Right kidney (tissue), 1 donor: ENCODE measurements around the gene SLC35E3.

Experiments used
- DNase-seq: peaks from one replicate; pipeline ENCODE4 v3.0.0-alpha.2; 2016

SLC35E3 gene

DNA sequence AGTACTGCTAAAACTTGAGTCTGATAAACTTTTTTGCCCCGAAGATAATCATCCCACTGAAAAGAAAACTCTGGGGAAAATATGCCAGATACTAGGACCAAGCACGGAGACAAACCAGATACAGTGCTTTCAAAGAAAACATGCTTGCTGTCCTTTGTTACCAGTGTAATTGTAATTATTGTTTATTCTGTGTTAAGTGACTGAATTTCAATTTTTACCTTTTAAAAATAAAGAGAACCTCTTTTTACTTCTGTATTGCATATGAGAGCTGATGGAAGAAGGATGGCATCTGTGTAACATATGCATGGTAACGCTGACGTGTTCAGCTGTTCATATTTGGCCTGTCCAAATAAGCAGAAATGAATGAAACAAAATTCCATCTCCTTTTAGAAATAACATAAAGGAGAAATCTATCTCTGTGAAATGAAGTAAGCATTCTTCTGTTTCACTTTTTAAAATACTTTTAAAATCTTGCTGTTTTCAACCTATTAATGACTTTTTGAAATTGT lies 22.5 kb downstream of the SLC35E3 start:
- no peak for DNase-seq

DNA sequence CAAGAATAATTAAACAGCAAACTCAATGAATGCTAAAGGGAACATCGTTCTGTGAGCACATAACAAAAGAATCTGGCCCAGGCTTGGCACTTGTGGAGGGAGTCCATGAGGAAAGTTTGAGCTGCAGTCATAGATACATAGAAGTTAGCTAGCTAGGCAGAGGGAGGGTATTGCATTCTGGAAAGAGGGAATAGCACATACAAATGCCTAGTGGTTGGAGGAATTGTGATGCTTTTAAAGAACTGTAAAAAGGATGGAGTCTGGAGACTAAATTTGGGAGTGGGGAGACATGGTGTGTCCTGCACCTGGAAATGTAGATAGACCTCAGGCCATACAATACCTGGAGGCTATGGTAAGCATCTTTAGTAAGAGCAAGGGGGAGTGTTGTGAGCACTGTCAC lies 24.0 kb downstream of the SLC35E3 start:
- DNase-seq = no peak

DNA sequence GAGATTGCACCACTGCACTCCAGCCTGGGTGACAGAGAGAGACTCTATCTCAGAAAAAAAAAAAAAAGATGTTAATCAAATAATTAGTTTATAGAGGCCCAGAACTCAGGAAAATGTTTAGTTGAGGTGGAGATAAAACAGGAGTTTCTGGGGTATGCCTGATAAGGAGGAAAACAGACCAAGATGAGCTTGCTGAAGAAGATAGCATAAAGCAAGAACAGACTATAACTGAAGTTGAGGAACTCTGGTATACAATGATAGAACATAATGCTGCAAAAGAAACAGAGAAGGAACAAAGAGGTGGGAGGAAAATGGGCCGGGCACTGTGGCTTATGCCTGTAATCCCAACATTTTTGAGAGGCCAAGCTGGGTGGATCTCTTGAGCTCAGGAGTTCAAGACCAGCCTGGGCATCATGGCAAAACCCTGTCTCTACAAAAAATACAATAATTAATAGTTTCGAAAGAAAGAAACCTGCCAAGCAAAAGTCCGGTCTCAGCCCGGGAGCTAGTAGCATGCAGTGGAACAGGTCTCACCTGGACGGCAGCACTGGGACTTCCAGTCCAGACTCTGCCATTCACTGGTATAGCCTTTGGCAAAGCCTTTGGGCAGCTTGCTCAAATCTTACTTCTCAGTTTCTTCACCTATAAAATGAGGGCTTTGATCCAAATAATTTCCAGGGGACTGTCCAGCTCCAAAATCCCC lies 25.4 kb downstream of the SLC35E3 start:
- no peak for DNase-seq

DNA sequence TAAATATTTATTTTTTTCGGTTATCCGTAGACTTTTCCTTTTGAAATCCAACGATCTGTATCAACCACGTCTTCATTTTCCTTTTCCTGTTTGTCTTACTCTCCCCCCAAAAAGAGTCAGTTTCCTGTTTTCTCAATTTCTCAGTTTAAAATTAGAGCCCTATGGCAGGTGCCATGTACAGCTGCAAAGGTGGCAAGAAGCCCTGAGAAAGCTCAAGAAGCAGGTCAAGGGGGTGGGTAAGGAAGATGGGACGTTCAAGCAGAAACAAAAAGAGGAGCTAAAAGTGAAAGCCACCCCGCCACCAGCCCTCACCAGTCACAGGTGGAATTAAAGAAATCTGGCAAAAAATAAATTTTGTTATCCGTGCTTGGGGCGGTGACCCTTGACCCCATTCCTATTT lies 26.7 kb downstream of the SLC35E3 start:
- DNase-seq = no peak

DNA sequence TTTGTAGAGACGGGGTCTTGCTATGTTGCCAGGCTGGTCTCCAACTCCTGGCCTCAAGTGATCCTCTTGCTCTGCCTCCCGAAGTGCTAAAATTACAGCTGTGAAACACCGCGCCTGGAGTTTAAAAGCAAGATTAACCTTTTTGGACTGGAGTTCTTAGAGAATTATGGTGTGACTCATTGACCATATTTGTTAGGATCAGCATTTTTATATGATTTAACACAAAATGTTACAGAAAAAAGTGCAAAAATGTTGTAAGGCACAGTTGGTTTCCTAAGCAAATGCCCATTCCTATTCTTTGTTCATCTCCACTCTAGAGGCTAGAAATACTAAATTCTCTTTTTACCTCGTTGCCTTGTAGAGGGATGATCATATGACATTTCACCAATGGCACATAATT lies 27.6 kb downstream of the SLC35E3 start:
- DNase-seq = no peak

DNA sequence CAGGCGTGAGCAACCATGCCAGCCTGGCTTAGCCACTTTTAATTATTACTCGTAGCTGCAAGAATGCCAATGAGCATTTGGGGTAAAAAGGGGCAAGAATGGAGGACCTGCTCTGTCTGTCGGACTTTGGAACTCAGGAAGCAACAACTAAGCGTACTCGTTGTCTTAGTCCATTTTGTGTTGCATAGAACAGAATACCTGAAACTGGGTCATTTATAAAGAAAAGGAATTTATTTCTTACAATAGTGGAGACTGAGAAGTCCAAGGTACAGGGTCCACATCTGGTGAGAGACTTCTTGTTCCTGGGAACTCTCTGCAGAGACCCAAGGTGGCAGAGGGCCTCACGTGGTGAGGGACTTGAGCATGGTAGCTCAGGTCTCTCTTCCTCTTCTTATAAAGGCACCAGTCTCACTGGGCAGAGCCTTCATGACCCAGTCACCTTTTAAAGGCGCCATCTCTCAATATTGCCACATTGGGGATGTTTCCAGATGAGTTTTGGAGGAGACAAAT lies 29.2 kb downstream of the SLC35E3 start:
- DNase-seq = no peak

DNA sequence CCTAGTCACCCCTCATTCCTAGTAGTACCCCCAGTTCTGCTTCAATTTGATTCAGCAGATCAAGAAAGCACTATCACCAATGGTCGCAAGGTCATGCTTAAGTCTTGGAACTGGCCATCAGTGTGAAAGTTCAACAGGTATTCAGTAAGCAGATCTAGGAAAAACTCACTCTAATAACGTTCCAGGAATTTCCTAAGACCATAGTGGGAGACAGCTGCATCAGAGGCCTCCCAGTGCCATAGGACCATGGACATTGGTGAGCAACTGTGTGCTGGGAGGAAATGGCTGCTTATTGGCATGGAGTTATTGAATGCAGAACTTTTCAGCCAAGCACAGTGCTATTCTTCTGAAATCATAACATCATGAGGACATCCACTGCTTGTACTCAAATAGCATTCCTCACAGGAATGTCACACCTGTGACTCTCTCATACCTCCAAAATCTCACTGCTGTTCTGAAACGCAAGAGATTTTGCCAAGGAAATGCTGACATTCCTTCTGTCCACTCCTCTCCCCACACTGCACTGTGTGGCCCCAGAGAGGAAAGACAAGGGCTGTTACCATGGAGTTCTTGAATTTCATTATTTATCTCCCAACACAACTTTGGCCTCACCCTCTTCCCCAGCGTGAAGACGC lies 31.1 kb downstream of the SLC35E3 start:
- no peak for DNase-seq

DNA sequence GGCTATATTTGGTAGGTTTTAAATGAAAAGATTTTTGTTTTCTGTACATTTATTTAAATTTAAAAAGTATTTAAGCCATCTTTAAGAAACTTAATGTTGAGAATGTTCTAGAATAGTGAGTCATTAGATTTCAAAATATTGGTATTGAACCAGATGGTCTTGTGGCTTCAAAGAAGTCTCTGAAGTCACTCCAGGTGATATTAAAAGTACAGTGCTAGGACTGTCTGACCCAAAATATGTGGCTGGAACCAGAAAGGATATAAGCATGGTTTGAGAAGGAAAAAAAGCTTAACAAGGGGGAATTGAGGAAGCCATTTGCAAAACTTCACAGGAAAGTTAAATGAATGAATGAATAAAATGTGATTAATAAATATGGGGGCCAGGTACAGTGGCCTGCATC lies 33.3 kb downstream of the SLC35E3 start:
- no peak for DNase-seq

DNA sequence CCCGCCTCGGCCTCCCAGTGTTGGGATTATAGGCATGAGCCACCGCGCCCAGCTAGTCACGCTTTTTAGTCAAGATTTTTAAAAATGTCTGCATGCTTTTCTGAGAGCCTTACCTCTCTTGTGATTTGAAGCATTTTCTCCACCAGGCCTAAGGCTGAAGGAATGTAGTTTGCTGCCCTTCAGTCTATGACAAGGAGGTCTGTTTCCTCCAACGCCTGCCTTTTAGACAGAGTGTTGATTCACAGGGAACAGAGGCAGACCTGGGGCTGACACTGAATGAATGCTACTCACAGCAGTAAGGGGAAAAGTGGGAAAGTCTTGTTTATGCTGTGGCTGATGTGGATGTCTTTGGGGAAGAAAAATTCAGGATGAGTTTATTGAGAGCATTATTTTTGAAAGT lies 34.8 kb downstream of the SLC35E3 start:
- DNase-seq = no peak

DNA sequence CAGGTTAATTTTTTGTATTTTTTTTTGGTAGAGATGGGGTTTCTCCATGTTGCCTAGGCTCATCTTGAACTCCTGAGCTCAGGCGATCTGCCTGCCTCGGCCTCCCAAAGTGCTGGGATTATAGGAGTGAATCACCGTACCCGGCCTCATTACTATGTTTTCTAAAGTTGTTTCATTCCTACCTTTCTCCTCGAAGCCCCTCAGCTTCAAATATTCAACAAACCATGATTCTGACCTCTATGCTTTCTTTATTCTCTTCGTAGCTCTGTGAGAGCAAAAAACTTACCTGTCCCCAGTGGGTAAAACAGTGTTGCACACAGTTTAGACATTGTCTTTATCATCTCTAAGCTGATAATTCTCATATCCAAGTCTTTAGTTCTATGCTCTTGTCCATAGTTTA lies 35.8 kb downstream of the SLC35E3 start:
- DNase-seq = no peak

DNA sequence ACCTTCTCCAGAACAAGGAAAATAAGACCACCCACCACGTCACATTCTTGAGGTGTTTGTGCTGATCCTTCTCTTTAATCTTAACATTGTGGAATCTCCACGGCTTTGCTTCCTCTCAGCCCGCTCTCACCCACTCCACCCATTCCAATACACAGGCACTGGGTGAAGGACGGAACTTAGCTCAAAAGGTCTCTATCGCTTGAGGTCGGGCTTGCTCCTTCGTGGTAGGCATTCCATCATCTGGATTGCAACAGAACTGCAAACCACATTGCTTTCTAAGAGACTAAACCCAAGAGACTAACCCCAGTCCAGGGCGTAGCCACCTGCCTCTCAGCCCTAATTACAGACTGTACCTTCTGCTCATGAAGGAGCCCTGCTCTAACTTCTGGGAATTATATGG lies 38.0 kb downstream of the SLC35E3 start:
- no peak for DNase-seq

DNA sequence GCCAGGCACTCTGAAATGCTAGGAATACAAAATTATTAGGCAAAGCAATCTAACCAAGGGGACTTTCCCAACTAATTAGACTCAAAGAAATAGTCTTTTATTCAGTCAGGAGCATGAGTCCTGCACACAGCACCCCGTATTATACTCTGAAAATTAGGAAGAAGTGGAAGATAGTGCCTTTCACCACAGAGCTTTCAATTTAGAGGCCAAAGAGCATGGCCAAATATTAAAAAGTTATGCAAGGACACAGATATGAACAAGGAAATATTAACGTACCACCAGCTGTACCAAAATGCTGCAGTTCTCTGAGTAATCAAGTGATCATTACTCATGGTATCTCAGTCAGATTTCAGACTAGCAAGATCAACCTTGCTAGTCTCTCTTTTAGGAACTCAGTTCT lies 39.4 kb downstream of the SLC35E3 start:
- DNase-seq = no peak

DNA sequence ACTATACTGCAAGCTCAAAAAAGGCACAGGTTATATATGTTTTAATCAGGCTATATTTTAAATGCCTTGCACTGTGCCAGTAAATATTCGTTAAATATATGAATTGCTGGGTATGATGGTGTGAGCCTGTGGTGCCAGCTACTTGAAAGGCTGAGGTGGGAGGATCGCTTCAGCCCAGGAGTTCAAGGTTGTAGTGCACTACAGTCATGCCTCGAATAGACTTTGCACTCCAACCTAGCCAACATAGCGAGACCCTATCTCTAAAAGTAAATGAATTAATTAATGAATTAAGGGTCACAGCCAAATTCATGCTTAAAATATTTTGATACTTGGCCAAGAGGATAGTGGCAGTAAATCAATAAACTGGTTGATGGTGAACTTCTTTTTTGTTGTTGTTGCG lies 39.8 kb downstream of the SLC35E3 start:
- DNase-seq = no peak

DNA sequence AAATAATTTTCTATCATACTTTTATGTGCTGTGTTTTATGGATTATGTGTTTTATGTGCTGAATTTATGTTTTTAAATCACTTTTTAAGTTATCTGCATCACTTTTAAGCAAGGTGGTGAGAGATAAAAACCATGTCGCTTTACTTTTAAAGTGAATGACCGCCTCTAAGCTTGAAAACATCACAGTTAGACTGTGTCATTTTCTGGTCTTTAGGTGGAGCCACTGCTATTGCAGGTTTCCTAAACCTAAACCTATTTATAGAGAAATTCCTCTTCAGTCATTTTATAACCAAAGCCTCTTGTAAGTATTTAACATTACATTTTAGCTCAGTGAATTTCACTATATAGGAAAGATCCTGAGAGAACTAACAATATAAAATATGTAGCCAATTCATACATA lies 41.0 kb downstream of the SLC35E3 start:
- DNase-seq = no peak

DNA sequence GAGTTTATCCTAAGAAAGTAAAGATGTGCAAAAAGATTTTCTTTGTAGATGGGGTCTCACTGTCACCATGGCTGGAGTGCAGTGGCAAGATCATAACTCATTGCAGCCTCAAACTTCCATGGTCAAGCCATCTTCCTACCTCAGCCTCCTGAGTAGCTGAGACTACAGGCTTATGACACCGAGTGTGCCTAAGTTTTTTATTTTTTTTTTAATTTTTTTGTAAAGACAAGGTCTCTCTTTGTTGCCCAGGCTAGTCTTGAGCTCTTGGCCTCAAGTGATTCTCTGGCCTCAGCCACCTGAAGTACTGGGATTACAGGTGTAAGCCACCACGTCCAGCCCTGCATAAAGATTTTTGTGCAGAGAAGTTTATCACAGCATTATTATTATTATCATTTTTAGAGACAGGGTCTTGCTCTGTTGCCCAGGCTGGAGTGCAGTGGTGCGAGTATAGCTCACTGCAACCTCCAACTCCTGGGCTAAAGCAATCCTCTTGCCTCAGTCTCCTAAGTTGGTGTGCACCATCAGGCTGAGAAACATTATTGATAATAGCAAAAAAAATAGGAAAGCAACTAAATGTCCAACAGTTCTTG lies 42.7 kb downstream of the SLC35E3 start:
- no peak for DNase-seq

DNA sequence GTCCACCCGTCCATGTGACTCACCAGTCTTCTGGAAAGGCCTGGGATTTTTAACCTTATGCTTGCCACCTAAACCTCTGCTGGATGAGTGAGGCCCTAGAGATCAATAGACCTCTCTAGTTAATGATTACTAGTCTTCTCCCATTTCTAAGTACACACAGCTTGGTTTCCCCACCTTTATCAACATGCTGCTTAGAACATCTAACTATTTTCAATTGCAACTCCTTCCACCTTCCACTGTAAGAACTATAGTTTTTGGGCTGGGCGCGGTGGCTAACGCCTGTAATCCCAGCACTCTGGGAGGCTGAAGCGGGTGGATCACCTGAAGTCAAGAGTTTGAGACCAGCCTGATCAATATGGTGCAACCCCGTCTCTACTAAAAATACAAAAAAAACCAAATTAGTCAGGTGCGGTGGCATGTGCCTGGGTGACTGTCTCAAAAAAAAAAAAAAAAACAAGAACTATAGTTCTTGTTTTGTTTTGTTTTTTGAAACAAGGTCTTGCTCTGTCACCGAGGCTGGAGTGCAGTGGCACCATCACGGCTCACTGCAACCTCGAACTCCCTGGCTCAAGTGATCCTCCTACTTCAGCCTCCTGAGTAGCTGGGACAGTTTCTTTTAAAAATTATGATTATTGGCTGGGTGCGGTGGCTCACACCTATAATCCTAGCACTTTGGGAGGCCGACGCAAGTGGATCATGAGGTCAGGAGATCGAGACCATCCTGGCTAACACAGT lies 43.3 kb downstream of the SLC35E3 start:
- DNase-seq = no peak

DNA sequence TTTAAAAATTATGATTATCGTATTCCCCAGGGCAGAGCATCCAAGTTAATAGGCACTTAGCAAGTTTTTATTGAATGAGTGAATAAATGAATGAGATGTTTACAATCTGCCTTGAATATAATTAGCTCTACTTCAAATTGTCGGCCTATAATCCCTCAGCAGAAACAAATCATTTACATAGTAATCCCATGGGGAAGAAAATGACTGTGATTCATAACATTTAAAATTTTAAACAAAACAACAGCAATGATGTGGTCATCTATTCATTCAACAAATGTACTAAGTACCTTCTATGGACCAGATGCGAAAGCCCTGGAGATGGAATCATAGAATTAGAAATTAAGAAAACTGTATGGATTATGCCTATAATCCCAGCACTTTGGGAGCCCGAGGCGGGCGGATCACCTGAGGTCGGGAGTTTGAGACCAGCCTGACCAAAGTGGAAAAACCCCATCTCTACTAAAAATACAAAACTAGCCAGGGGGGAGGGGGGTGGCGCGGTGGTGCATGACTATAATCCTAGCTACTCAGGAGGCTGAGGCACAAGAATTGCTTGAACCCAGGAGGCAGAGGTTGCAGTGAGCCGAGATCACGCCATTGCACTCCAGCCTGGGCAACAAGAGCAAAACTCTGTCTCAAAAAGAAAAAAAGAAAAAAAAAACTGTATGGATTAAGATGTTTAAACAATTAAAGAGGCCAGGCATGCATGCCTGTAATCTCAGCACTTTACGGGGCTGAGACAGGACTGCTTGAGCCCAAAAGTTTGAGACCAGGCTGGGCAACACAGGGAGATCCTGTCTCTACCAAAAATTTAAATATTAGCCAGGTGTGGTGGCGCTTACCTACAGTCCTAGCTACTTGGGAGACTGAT lies 44.3 kb downstream of the SLC35E3 start:
- DNase-seq = no peak

DNA sequence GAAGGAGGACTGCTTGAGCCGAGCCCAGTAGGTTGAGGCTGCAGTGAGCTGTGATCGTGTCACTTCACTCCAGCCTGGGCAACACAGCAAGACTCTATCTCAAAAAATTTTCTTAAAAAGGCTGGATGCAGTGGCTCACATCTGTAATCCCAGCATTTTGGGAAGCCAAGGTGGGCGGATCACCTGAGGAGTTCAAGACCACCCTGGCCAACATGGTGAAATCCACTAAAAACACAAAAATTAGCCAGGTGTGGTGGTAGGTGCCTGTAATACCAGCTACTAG lies 44.9 kb downstream of the SLC35E3 start:
- no peak for DNase-seq

DNA sequence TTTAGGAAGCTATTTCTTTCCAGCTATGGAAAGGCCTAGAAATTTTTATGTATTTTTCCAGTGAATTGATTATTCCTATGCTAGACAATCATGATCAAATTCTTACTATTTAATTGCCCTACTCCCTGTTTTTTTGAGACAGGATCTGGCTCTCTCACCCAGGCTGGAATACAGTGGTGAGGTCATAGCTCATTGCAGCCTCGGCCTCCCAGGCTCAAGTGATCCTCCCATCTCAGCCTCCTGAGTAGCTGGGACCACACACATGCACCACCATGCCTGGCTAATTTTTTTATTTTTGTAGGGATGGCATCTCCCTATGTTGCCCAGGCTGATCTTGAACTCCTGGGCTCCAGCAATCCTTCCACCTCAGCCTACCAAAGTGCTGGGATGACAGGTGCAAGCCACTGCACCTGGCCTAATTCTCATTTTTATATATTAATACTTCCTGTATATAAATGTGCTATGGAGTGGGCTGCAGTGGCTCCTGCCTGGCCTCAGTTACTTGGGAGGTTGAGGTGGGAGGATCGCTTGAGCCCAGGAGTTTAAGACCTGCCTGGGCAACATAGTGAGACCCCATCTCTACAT lies 46.0 kb downstream of the SLC35E3 start:
- DNase-seq = no peak

DNA sequence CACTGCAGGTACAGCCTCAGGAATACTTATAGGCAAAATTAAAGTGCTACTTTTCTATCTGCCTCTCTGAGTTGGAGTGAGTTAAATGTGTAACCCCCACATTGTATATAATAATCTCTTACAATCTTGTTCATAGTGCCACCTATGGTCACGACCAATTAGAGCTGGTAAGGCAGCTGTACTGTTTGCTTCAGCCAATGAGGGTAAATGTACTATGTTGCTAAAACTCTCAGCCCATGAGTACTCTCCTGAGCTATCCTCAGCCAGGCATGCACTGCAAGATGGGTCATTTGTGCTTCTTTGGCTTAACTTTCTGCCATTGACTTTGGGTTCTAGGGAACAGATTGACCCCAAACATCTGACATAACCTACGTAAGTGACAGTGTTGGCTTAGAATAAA lies 47.0 kb downstream of the SLC35E3 start:
- no peak for DNase-seq

DNA sequence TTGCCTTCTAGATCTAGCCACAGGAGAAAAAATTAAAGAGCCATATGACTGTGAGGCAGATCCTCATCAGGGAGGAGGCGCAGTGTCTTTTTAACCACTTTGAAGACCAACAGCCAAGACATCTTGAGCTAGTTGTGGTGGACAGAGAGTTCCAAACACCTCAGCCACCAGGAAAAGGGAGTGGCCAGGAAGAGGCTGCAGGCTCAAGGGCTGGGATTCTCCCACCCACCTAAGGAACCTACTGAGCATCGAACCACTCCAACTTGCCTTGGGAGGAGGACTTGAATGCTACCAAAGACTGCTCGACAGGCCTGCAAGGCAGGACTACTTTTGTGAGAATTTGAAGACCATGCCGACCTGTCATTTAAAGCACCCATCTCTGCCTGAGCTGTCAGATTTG lies 47.5 kb downstream of the SLC35E3 start:
- DNase-seq = no peak
